GM12892 (cell line): ENCODE data around the gene TBC1D22A.

Experiments
- DNase-seq: peaks from one replicate; pipeline ENCODE4 v3.0.0; 2011; ENCODE audit not compliant: insufficient read length
- FAIRE-seq: peaks from 2 replicates; lab custom pipeline; 2011; peaks lifted over from hg19 to GRCh38; lab: Jason Lieb, UNC
- POLR2A ChIP-seq: IDR thresholded peaks from 2 replicates; pipeline ENCODE4 v1.6.1; 2011; ENCODE audit warnings: low read depth, low read length, control low read depth
- POLR2AphosphoS5 ChIP-seq: IDR thresholded peaks from 2 replicates; pipeline ENCODE4 v1.6.1; 2011; ENCODE audit warnings: low read depth, low read length, control low read depth
- TAF1 ChIP-seq: IDR thresholded peaks from 2 replicates; pipeline ENCODE4 v1.6.1; 2011; ENCODE audit warnings: low read depth, mild to moderate bottlenecking, control low read depth, low read length, borderline replicate concordance

Gene TBC1D22A

GRCh38 chr22:46795140-46795539 is 32.7 kb downstream of the TBC1D22A start:
- FAIRE-seq = no peak
- no peak for TF ChIP-seq POLR2AphosphoS5
- TF ChIP-seq TAF1 = no peak
- no peak for TF ChIP-seq POLR2A
- DNase-seq = no peak

GRCh38 chr22:46795845-46796565 is 33.6 kb downstream of the TBC1D22A start:
- DNase-seq (no peak), FAIRE-seq (no peak)
- TF ChIP-seq POLR2AphosphoS5 (no peak), POLR2A (no peak), TAF1 (no peak)

GRCh38 chr22:46796566-46797195 is 34.2 kb downstream of the TBC1D22A start:
- TF ChIP-seq TAF1 (no peak), POLR2AphosphoS5 (no peak), POLR2A (no peak)
- FAIRE-seq (no peak), DNase-seq (no peak)

- DNase-seq (no peak), FAIRE-seq (no peak)
- TF ChIP-seq POLR2A (no peak), TAF1 (no peak), POLR2AphosphoS5 (no peak)
Observed at GRCh38 chr22:46797355-46797754, 34.9 kb downstream of the TBC1D22A start.

- TF ChIP-seq TAF1 (no peak), POLR2A (no peak), POLR2AphosphoS5 (no peak)
- no peak for FAIRE-seq
- DNase-seq = no peak
Observed at GRCh38 chr22:46798041-46798365, 35.6 kb downstream of the TBC1D22A start.

- DNase-seq = peak; percentile 73
- FAIRE-seq = peak; percentile 94
Observed at GRCh38 chr22:46798366-46799350, 36.2 kb downstream of the TBC1D22A start.

GRCh38 chr22:46799626-46800025 is 37.2 kb downstream of the TBC1D22A start:
- no peak for DNase-seq
- FAIRE-seq = no peak
- TF ChIP-seq POLR2A (no peak), POLR2AphosphoS5 (no peak), TAF1 (no peak)

More at GRCh38 chr22:46798366-46799350, 36.2 kb downstream of the TBC1D22A start:
- TF ChIP-seq TAF1 (no peak), POLR2AphosphoS5 (no peak), POLR2A (no peak)

- no peak for TF ChIP-seq TAF1
- no peak for TF ChIP-seq POLR2AphosphoS5
- no peak for TF ChIP-seq POLR2A
- FAIRE-seq (no peak), DNase-seq (no peak)
Observed at GRCh38 chr22:46800102-46800857, 37.8 kb downstream of the TBC1D22A start.

GRCh38 chr22:46801331-46801811 is 38.9 kb downstream of the TBC1D22A start:
- TF ChIP-seq POLR2AphosphoS5 (no peak), TAF1 (no peak), POLR2A (no peak)
- DNase-seq = no peak
- no peak for FAIRE-seq

GRCh38 chr22:46801826-46802607 is 39.6 kb downstream of the TBC1D22A start:
- no peak for FAIRE-seq
- no peak for TF ChIP-seq POLR2AphosphoS5
- TF ChIP-seq POLR2A = no peak
- no peak for TF ChIP-seq TAF1
- DNase-seq = no peak
